ENCODE measurements around the gene GTF2IRD1.
A peak's percentile ranks its signal among the peaks of the same experiment; 100 is the strongest.
"Not testable (repeated sequence)": the region's sequence is repeated elsewhere in the genome, so short reads cannot be mapped to it uniquely, and the experiment has no call there.

GTF2IRD1 gene

GRCh38 chr7:74612015-74612829 lies 158.5 kb downstream of the GTF2IRD1 start:
- DNase-seq: peak; percentile 65

- DNase-seq: no peak
Measured at GRCh38 chr7:74615933-74616780, 162.5 kb downstream of the GTF2IRD1 start.

- no peak for DNase-seq
Measured at GRCh38 chr7:74617180-74617744, 163.6 kb downstream of the GTF2IRD1 start.

- DNase-seq: no peak
Measured at GRCh38 chr7:74619235-74619860, 165.6 kb downstream of the GTF2IRD1 start.

- no peak for DNase-seq
Measured at GRCh38 chr7:74622228-74622749, 168.6 kb downstream of the GTF2IRD1 start.

GRCh38 chr7:74623135-74623534 lies 169.4 kb downstream of the GTF2IRD1 start:
- no peak for DNase-seq

GRCh38 chr7:74625446-74625845 lies 171.7 kb downstream of the GTF2IRD1 start:
- DNase-seq: no peak

- peak; percentile 91 for DNase-seq
Measured at GRCh38 chr7:74627661-74628411, 174.1 kb downstream of the GTF2IRD1 start.

- no peak for DNase-seq
Measured at GRCh38 chr7:74632505-74632904, 178.8 kb downstream of the GTF2IRD1 start.

- no peak for DNase-seq
Measured at GRCh38 chr7:74633451-74633921, 179.8 kb downstream of the GTF2IRD1 start.

- no peak for DNase-seq
Measured at GRCh38 chr7:74637745-74638144, 184.0 kb downstream of the GTF2IRD1 start.

- not testable (repeated sequence) for DNase-seq
Measured at GRCh38 chr7:74650055-74650454, 196.3 kb downstream of the GTF2IRD1 start.

GRCh38 chr7:74650493-74651132 lies 196.9 kb downstream of the GTF2IRD1 start:
- not testable (repeated sequence) for DNase-seq

- not testable (repeated sequence) for DNase-seq
Measured at GRCh38 chr7:74651133-74651504, 197.4 kb downstream of the GTF2IRD1 start.

Measured in NCI-H1105 (cell line).